Measurements from ENCODE around the gene GSG1L2.
"Not testable (repeated sequence)": the region's sequence is repeated elsewhere in the genome, so short reads cannot be mapped to it uniquely, and the experiment has no call there.

The GSG1L2 gene

DNA sequence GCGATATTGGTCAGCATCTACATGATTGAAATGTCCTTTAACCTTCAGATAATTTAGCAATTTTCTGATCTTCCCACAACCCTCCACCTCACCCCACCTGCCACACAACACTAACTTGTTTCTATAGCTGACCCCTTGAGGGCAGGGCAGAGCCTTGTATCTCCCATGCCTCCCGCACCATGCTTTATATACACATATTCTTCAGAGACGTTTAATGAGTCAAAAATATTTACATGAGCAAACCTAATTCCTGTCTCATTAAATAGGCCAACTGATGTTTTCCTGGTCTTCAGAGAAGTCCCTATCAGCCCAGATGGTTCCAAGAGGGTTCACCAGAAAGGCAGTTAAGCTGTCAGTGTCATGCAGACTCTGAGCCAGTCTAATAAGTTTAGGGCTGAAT lies 23.9 kb downstream of the GSG1L2 start:
- DNase-seq (ENCODE audit: extremely low spot score, insufficient read length, low read depth), result no peak
- no peak for FAIRE-seq

DNA sequence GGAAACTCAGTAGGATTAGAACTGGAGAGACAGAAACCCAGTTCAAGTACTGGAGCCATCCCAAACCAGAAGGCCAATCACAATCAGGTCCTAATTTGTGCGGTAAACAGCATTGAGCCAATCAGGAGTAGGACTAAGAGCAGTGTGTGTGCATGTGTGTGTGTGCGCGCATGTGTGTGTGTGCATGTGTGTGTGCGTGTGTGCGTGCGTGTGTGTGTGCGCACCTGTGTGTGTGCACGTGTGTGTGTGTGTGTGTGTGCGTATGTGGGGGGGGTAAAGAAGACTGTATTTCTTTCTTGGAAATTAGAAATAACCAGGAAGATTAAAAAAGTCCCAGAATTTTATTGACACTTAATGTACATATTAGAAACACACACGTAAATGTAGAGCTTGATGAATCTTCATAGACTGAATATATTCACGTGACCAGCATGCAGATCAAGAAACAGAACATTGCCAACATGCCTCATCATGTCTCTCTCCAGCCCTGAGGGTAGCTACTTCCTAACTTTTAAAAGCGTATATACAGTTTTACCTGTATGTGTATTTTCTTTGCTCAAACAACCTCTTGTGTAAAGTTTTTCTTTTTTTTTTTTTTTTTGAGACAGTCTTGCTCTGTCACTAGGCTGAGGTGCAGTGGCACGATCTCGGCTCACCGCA lies 29.6 kb downstream of the GSG1L2 start:
- DNase-seq (ENCODE audit: extremely low spot score, insufficient read length, low read depth), result no peak
- no peak for FAIRE-seq

GRCh38 chr17:9790889-9791876 lies 30.7 kb downstream of the GSG1L2 start, which contains the start of gene DHRS7C:
Gene DHRS7C (minus strand): TSS chr17:9791592. CDS start chr17:9791284, 308 bp downstream.
- FAIRE-seq (no peak), DNase-seq (ENCODE audit: extremely low spot score, insufficient read length, low read depth) (no peak)

DNA sequence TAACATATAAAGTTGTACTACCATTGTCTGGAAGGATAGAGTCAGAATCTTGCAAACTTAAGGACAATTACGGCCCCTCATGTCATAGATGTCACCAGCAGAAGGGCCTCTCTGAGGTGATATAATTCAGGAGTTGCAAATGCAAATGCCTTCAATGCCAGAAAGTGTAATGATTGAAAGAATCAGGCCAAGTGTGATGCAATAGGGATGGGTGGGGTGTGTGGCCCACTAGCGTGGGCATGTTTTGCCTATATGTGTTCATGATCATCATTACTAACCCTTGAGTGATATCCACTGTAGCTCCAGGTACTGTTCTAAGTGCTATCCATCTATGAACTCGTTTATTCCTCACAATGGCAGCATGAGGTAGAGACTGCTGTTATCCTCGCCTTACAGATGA lies 31.6 kb downstream of the GSG1L2 start:
- no peak for FAIRE-seq

GRCh38 chr17:9788601-9789000 lies 33.3 kb downstream of the GSG1L2 start:
- DNase-seq (ENCODE audit: extremely low spot score, insufficient read length, low read depth), result no peak
- FAIRE-seq, result no peak

More for the DNA sequence above, 31.6 kb downstream of the GSG1L2 start:
- DNase-seq (ENCODE audit: extremely low spot score, insufficient read length, low read depth), result no peak

DNA sequence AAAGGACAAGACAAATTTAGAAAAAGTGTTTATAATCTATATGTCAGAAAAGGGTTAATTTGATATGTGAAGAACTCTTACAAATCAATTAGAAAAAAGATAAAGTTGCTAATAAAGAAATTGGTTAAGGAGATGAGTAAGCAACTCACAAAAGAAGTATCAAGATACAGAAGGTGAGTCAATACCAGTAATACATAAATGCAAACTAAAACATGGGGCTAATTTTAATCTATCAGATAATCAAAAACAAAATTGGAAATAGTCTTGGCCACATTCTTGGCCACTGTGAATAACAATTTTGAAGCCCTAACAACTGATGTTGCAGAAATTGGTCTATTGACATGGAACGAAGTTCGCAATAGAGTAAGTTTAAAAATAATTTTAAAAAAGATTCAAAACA lies 37.3 kb downstream of the GSG1L2 start:
- no peak for FAIRE-seq

DNA sequence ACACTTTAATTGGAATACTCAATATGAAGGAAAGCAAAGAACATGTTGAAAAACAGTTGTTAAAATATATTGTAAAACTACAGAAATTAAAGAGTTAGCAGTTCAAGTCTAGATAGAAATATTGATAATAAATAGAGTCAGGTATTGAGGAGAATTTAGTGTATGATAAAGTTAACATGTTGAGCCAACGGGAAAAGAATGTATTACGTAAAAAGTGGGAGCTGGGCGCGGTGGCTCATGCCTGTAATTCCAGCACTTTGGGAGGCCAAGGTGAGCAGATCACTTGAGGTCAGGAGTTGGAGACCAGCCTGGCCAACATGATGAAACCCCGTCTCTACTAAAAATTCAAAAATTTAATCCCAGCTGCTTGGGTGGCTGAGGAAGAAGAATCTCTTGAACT lies 38.4 kb downstream of the GSG1L2 start:
- DNase-seq (ENCODE audit: extremely low spot score, insufficient read length, low read depth); FAIRE-seq: not testable (repeated sequence)

More for the DNA sequence above, 37.3 kb downstream of the GSG1L2 start:
- no peak for DNase-seq (ENCODE audit: extremely low spot score, insufficient read length, low read depth)

DNA sequence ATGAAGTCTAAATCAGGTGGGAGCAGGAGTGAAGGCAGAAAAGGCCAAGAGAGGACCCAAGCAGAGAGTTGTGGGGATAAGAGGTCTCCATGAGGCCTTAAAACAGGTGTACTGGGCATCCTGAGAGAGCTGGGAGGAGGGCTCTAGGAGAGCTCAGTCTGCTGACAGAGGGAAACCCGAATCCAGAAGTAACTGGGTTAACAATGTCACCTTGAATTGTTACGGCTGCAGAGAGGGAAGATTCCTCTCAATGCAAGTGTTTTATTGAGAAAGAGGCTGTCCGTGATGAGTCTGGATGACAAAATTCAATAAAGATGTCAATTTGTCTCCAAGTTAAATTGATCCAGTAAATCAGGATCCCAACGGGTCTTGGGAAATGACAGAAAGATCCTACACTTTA lies 38.8 kb downstream of the GSG1L2 start:
- FAIRE-seq (no peak), DNase-seq (ENCODE audit: extremely low spot score, insufficient read length, low read depth) (no peak)

GRCh38 chr17:9780552-9780951 lies 41.3 kb downstream of the GSG1L2 start:
- FAIRE-seq (no peak), DNase-seq (ENCODE audit: extremely low spot score, insufficient read length, low read depth) (no peak)

GRCh38 chr17:9776911-9777310 lies 45.0 kb downstream of the GSG1L2 start:
- FAIRE-seq, result no peak
- no peak for DNase-seq (ENCODE audit: extremely low spot score, insufficient read length, low read depth)

DNA sequence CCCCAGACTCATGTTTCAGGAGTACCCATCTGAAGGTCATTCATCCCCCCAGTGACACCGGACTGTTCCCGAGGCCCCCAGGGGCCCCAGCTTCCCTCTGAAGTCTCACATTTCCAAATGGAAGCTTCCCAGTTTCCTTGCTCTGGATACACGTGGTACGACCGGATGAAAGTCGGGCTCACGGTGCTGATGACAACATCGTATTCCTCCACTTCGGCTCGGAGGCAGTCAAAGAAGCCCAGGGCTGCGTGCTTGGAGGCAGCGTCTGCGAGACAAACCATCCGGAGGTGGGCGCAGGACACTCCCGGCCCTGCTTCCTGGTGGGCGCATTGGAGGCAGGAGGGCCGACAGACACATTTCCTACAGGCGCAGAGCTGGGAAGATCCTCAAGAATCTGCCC lies 49.2 kb downstream of the GSG1L2 start:
- DNase-seq (ENCODE audit: extremely low spot score, insufficient read length, low read depth) (no peak), FAIRE-seq (no peak)

DNA sequence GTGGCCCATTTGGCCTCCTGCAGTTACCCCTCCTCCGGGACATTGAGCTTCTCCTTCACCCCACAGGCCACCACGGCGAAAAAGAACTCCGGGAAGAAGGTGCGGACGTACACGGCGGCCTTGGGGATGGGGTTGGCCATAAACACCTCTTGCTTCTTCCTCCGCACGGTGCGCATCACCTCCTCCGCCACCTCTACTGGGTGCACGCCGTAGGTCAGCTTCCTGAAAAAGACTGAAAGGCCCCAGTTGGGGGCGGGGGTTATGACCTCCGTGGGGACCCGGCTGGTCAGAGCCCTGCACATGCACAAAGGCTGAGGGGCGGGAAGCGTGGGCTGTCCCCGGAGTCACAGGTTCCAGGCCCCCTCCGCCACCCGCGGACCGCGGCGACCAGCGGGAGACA lies 50.4 kb downstream of the GSG1L2 start:
- FAIRE-seq, result no peak
- DNase-seq (ENCODE audit: extremely low spot score, insufficient read length, low read depth), result no peak

GRCh38 chr17:9769036-9769695 lies 52.7 kb downstream of the GSG1L2 start:
- DNase-seq (ENCODE audit: extremely low spot score, insufficient read length, low read depth) (no peak), FAIRE-seq (no peak)

GRCh38 chr17:9768381-9768934 lies 53.4 kb downstream of the GSG1L2 start:
- FAIRE-seq, result no peak

GRCh38 chr17:9767432-9767991 lies 54.4 kb downstream of the GSG1L2 start:
- FAIRE-seq, result no peak

More at GRCh38 chr17:9768381-9768934, 53.4 kb downstream of the GSG1L2 start:
- DNase-seq (ENCODE audit: extremely low spot score, insufficient read length, low read depth), result peak; percentile 18

GRCh38 chr17:9766970-9767369 lies 54.9 kb downstream of the GSG1L2 start:
- FAIRE-seq (no peak), DNase-seq (ENCODE audit: extremely low spot score, insufficient read length, low read depth) (no peak)

More at GRCh38 chr17:9767432-9767991, 54.4 kb downstream of the GSG1L2 start:
- DNase-seq (ENCODE audit: extremely low spot score, insufficient read length, low read depth), result no peak

- no peak for DNase-seq (ENCODE audit: extremely low spot score, insufficient read length, low read depth)
- FAIRE-seq, result no peak
Observed at GRCh38 chr17:9765322-9765721, 56.6 kb downstream of the GSG1L2 start.

DNA sequence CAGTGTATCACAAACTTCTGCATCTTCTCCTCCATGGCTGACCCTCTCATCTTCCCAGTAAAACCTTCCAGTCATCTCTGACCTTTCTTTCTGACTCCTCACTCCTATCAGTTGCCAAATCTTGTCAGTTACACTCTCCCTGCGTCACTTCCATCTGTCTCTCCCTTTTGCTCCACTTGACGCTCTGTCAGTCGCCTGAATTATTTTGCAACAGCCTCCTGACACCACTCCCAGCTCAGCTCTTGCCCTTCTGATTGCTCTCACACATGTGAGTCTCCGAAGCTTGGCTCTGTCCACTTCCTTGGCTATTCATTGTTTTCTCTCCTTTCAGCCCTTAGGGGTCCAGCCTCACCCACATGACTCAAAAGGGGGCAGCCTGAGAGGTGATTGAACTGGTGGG lies 58.2 kb downstream of the GSG1L2 start:
- FAIRE-seq (no peak), DNase-seq (ENCODE audit: extremely low spot score, insufficient read length, low read depth) (no peak)

DNA sequence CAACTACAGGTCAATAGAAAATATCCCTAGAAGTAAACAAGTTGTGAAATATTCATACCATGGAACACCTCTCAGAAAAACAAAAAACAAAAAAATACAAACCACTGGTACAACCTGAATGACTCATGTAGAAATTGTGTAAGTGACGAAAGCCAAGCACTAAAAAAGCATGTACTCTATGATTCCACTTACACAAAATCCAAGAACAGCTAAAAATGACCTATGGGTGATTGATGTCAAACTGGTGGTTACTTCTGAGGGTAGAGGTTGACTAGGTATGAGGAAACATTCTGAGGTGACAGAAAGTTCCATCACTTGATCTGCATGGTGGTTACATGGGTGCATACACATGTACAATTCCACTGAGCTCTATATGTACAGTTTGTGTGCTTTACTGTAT lies 61.6 kb downstream of the GSG1L2 start:
- FAIRE-seq (no peak), DNase-seq (ENCODE audit: extremely low spot score, insufficient read length, low read depth) (no peak)

- DNase-seq (ENCODE audit: extremely low spot score, insufficient read length, low read depth) (no peak), FAIRE-seq (no peak)
Observed at GRCh38 chr17:9755083-9755482, 66.8 kb downstream of the GSG1L2 start.

Measured in GM18507 (cell line).